SH-SY5Y (cell line): ENCODE results near the gene ZC3H12A.

Source experiments
- GATA2 ChIP-seq: IDR thresholded peaks from 2 replicates; pipeline ENCODE4 v1.6.1; 2011; ENCODE audit warnings: mild to moderate bottlenecking, low read depth, low read length
- GATA3 ChIP-seq: IDR thresholded peaks from 2 replicates; pipeline ENCODE4 v1.6.1; 2011; ENCODE audit warnings: low read depth, mild to moderate bottlenecking, low read length, moderate library complexity

GRCh38 chr1:37509181-37509580 lies 34.8 kb downstream of the ZC3H12A start:
- TF ChIP-seq GATA3 = no peak
- TF ChIP-seq GATA2 = no peak
